ENCODE data around the gene IL19. TPM values are rescaled to one million over a fixed set of nuclear protein-coding genes. Genes with fewer than 3 reads are reported as not detected.

IL19 gene
- total RNA-seq, 1 experiment from 2014 or later = not detected

- H3K14ac ChIP-seq (ENCODE audit: insufficient read depth, low read length) = no peak overlapping the region
- H3K4ac ChIP-seq (ENCODE audit: low read depth, low read length) = no peak overlapping the region
- H3K27ac Mint-ChIP-seq = no peak overlapping the region
- TF ChIP-seq CTCF (conservative IDR thresholded peaks at IDR 0.05) = no peak
- no peak overlapping the region for H2BK15ac ChIP-seq (ENCODE audit: low read depth, low read length)
- no peak overlapping the region for H2AK5ac ChIP-seq (ENCODE audit: insufficient read length, low read length)
- H3K9me3 Mint-ChIP-seq = peaks cover 3 to 8% of the 10 kb centered on the region in 2 experiments; a peak in 4 of 5 replicates
- no peaks in the 10 kb centered on the region; the same call in none of the 2 replicates for H3K27me3 Mint-ChIP-seq (ENCODE audit: low read depth)
- H2BK5ac ChIP-seq (ENCODE audit: insufficient read length, low read length) = no peak overlapping the region
- no peak overlapping the region for H4K8ac ChIP-seq (replicated peaks; ENCODE audit: insufficient read length, low read depth, low read length)
- H3K4me2 ChIP-seq (ENCODE audit: insufficient read depth, insufficient read length, low read length) = no peak overlapping the region
- no peaks in the 10 kb centered on the region for H3K4me1 ChIP-seq (ENCODE audit: insufficient read depth, low read length)
- H3K9me3 ChIP-seq (ENCODE audit: control insufficient read depth, low read depth, low read length) = no peaks in the 10 kb centered on the region
- no peak overlapping the region for H3K4me3 Mint-ChIP-seq
- H3K4me1 Mint-ChIP-seq = peaks cover 9 to 11% of the 10 kb centered on the region in 2 experiments
- H3K27ac ChIP-seq (ENCODE audit: insufficient read length, low read depth, low read length) = no peak overlapping the region
- H3K56ac ChIP-seq (ENCODE audit: insufficient read length, low read depth, low read length) = no peak overlapping the region
- H3K23me2 ChIP-seq (ENCODE audit: insufficient read length, low read depth, low read length, poor library complexity, severe bottlenecking) = no peaks in the 10 kb centered on the region
- no CpG with 5 or more reads among the region's 4 CpGs for WGBS (ENCODE audit: extremely low coverage, insufficient read length, low lambda C conversion rate)
- H3K9ac ChIP-seq (ENCODE audit: extremely low read depth, insufficient read length, low read length) = no peak overlapping the region
- no peak overlapping the region for H4K5ac ChIP-seq (ENCODE audit: insufficient read length, low read depth, low read length)
- H3T11ph ChIP-seq (ENCODE audit: low read length) = no peak overlapping the region
- no peak for DNase-seq
- no peak overlapping the region for H2AFZ ChIP-seq (ENCODE audit: low read length)
- no peaks in the 10 kb centered on the region for H3K27me3 ChIP-seq (ENCODE audit: insufficient read depth, low read length)
- no peak overlapping the region for H4K91ac ChIP-seq (ENCODE audit: insufficient read length, low read depth, low read length)
- H2BK20ac ChIP-seq (ENCODE audit: low read depth, low read length, poor library complexity, severe bottlenecking) = no peak overlapping the region
- H3K36me3 Mint-ChIP-seq (ENCODE audit: insufficient read depth in 1 of 3, low read depth in 3 of 3) = no peaks in the 10 kb centered on the region
- H3K79me1 ChIP-seq (ENCODE audit: insufficient read depth, low read depth, low read length, poor library complexity, severe bottlenecking) = no peaks in the 10 kb centered on the region
- H3K23ac ChIP-seq (ENCODE audit: insufficient read length, low read depth, low read length) = no peak overlapping the region
- no peaks in the 10 kb centered on the region for H3K79me2 ChIP-seq (ENCODE audit: insufficient read depth, low read length)
- no peaks in the 10 kb centered on the region for H4K20me1 ChIP-seq (ENCODE audit: control insufficient read depth, insufficient read depth, insufficient read length)
- H2BK12ac ChIP-seq (ENCODE audit: insufficient read length, low read depth, low read length) = no peak overlapping the region
- no peak overlapping the region for H2BK120ac ChIP-seq (ENCODE audit: low read depth, low read length, poor library complexity, severe bottlenecking)
- H3K18ac ChIP-seq (ENCODE audit: insufficient read length, low read depth, low read length) = no peak overlapping the region
These were observed 46.1 kb downstream of the IL19 start for GRCh38 chr1:206816390-206817287.

Data from H9 (cell line).